Measurements from ENCODE around the gene EXT2. TPM values are rescaled to one million over a fixed set of nuclear protein-coding genes. Genes with fewer than 3 reads are reported as not detected.
A peak's percentile ranks its signal among the peaks of the same experiment; 100 is the strongest.

Gene EXT2
- total RNA-seq, 6 experiments from 2014 or later, result 105 to 130 (median 118) TPM

- H3K4me1 Mint-ChIP-seq (ENCODE audit: low read depth), result peaks cover 21% of the 10 kb centered on the region
- H3K27ac Mint-ChIP-seq, result peak overlapping the region; percentile 94
- peak overlapping the region; percentile 92 for H3K4me3 Mint-ChIP-seq
- peak; percentile 72 for DNase-seq
- TF ChIP-seq CTCF (IDR thresholded peaks at IDR 0.05), result no peak
- H3K27me3 Mint-ChIP-seq (ENCODE audit: insufficient read depth), result peaks cover 11% of the 10 kb centered on the region
- H3K9me3 Mint-ChIP-seq, result no peaks in the 10 kb centered on the region
- H3K36me3 Mint-ChIP-seq (ENCODE audit: low read depth), result no peaks in the 10 kb centered on the region
Measured at GRCh38 chr11:44066732-44067141, 28.7 kb upstream of the EXT2 start.

GRCh38 chr11:44067266-44067665 is 28.2 kb upstream of the EXT2 start:
- no peak for DNase-seq
- Mint-ChIP-seq H3K4me1 (ENCODE audit: low read depth) (peaks cover 21% of the 10 kb centered on the region), H3K27ac (no peak overlapping the region), H3K4me3 (peak overlapping the region; percentile 92), H3K9me3 (no peaks in the 10 kb centered on the region), H3K27me3 (ENCODE audit: insufficient read depth) (peaks cover 9% of the 10 kb centered on the region), H3K36me3 (ENCODE audit: low read depth) (no peaks in the 10 kb centered on the region)
- TF ChIP-seq CTCF (IDR thresholded peaks at IDR 0.05), result no peak

- H3K27me3 Mint-ChIP-seq (ENCODE audit: insufficient read depth), result peaks cover 7% of the 10 kb centered on the region; the same call in 1 of the 2 replicates
- H3K4me3 Mint-ChIP-seq, result no peak overlapping the region
- H3K36me3 Mint-ChIP-seq (ENCODE audit: low read depth), result no peaks in the 10 kb centered on the region
- H3K27ac Mint-ChIP-seq, result no peak overlapping the region
- no peak for DNase-seq
- no peaks in the 10 kb centered on the region for H3K9me3 Mint-ChIP-seq
- peaks cover 21% of the 10 kb centered on the region for H3K4me1 Mint-ChIP-seq (ENCODE audit: low read depth)
- TF ChIP-seq CTCF (IDR thresholded peaks at IDR 0.05), result no peak
Measured at GRCh38 chr11:44068180-44068579, 27.3 kb upstream of the EXT2 start.

GRCh38 chr11:44071157-44071556 is 24.3 kb upstream of the EXT2 start:
- Mint-ChIP-seq H3K27ac (no peak overlapping the region), H3K4me1 (ENCODE audit: low read depth) (peaks cover 10% of the 10 kb centered on the region)
- TF ChIP-seq CTCF (IDR thresholded peaks at IDR 0.05), result no peak; the same call in 1 of the 2 replicates

GRCh38 chr11:44072757-44073658 is 22.5 kb upstream of the EXT2 start:
- no peak overlapping the region for H3K4me3 Mint-ChIP-seq
- H3K4me1 Mint-ChIP-seq (ENCODE audit: low read depth), result no peaks in the 10 kb centered on the region
- peaks cover 9% of the 10 kb centered on the region; the same call in 1 of the 2 replicates for H3K27me3 Mint-ChIP-seq (ENCODE audit: insufficient read depth)
- H3K9me3 Mint-ChIP-seq, result no peaks in the 10 kb centered on the region
- peaks cover 8% of the 10 kb centered on the region; the same call in 1 of the 2 replicates for H3K36me3 Mint-ChIP-seq (ENCODE audit: low read depth)
- DNase-seq, result no peak
- no peak for TF ChIP-seq CTCF (IDR thresholded peaks at IDR 0.05)
- no peak overlapping the region for H3K27ac Mint-ChIP-seq

More at GRCh38 chr11:44071157-44071556, 24.3 kb upstream of the EXT2 start:
- Mint-ChIP-seq H3K36me3 (ENCODE audit: low read depth) (peaks cover 8% of the 10 kb centered on the region; the same call in 1 of the 2 replicates), H3K9me3 (no peaks in the 10 kb centered on the region), H3K27me3 (ENCODE audit: insufficient read depth) (peaks cover 9% of the 10 kb centered on the region; the same call in 1 of the 2 replicates), H3K4me3 (no peak overlapping the region)
- no peak for DNase-seq

All from HFFc6 (cell line).